GM23338 (cell line): Measurements from ENCODE around the gene FRMD3. TPM values are rescaled to one million over a fixed set of nuclear protein-coding genes. Genes with fewer than 3 reads are reported as not detected.

Source experiments
- ATAC-seq: fragments of 200-7000 bp; cut with Tn5 transposase; 3 replicates; pipeline ENCODE4 v1.9.1; 2020
- DNase-seq: peaks from one replicate; pipeline ENCODE4 v3.0.0-alpha.2; 2015; ENCODE audit warnings: low spot score
- H2AFZ ChIP-seq: fragments of 200-600 bp; sonication (generic); 2 replicates; pipeline ENCODE4 v1.8.0; 2016; ENCODE audit warnings: antibody characterized with exemption, mild to moderate bottlenecking, moderate library complexity
- H3F3A ChIP-seq: fragments of 200-600 bp; sonication (generic); replicated peaks from 2 replicates; pipeline ENCODE4 v1.8.0; 2017; ENCODE audit warnings: antibody characterized with exemption, mixed run types, low read depth
- H3K27ac ChIP-seq: fragments of 200-600 bp; sonication (generic); 2 replicates; pipeline ENCODE4 v1.6.1; 2016; ENCODE audit warnings: low read depth
- H3K27me3 ChIP-seq: fragments of 200-600 bp; sonication (generic); 2 replicates; pipeline ENCODE4 v1.8.0; 2016; ENCODE audit warnings: mild to moderate bottlenecking, mixed run types, moderate library complexity; ENCODE audit not compliant: insufficient read depth
- H3K36me3 ChIP-seq: fragments of 200-600 bp; sonication (generic); 2 replicates; pipeline ENCODE4 v1.8.0; 2016; ENCODE audit warnings: mild to moderate bottlenecking; ENCODE audit not compliant: insufficient read depth
- H3K4me1 ChIP-seq: fragments of 200-600 bp; sonication (generic); 2 replicates; pipeline ENCODE4 v1.8.0; 2016; ENCODE audit warnings: mild to moderate bottlenecking, moderate library complexity; ENCODE audit not compliant: insufficient read depth
- H3K4me2 ChIP-seq: fragments of 200-600 bp; sonication (generic); 2 replicates; pipeline ENCODE4 v1.7.1; 2017; ENCODE audit warnings: mixed run types
- H3K4me3 ChIP-seq: fragments of 200-600 bp; sonication (generic); 2 replicates; pipeline ENCODE4 v1.6.1; 2016; ENCODE audit warnings: mixed run types
- H3K79me2 ChIP-seq: fragments of 200-600 bp; sonication (generic); replicated peaks from 2 replicates; pipeline ENCODE4 v1.8.0; 2017; ENCODE audit warnings: mild to moderate bottlenecking; ENCODE audit not compliant: insufficient read depth
- H3K9me2 ChIP-seq: fragments of 200-600 bp; sonication (generic); 2 replicates; pipeline ENCODE4 v1.8.0; 2017; ENCODE audit not compliant: insufficient read depth
- H4K20me1 ChIP-seq: fragments of 200-600 bp; sonication (generic); replicated peaks from 2 replicates; pipeline ENCODE4 v1.8.0; 2017; ENCODE audit warnings: mild to moderate bottlenecking; ENCODE audit not compliant: insufficient read depth
- H3K27ac Mint-ChIP-seq: 2 replicates; pipeline ENCODE4 v1.8.0; 2020; ENCODE audit warnings: inconsistent platforms, mild to moderate bottlenecking, moderate library complexity, mixed read lengths
- H3K27me3 Mint-ChIP-seq: 3 replicates; pipeline ENCODE4 v1.8.0; 2022; ENCODE audit warnings: low read depth, mild to moderate bottlenecking, moderate library complexity, mixed read lengths, inconsistent platforms; ENCODE audit not compliant: insufficient read depth, poor library complexity
- H3K36me3 Mint-ChIP-seq: 3 replicates; pipeline ENCODE4 v1.8.0; 2021; ENCODE audit warnings: low read depth, mild to moderate bottlenecking, inconsistent platforms, moderate library complexity, mixed read lengths
- H3K4me1 Mint-ChIP-seq: 3 replicates; pipeline ENCODE4 v1.8.0; 2020; ENCODE audit warnings: mild to moderate bottlenecking, inconsistent platforms, mixed read lengths
- H3K4me3 Mint-ChIP-seq: 3 replicates; pipeline ENCODE4 v1.8.0; 2021; ENCODE audit warnings: moderate library complexity, mild to moderate bottlenecking, inconsistent platforms, mixed read lengths
- H3K9me3 Mint-ChIP-seq: 3 replicates; pipeline ENCODE4 v1.8.0; 2020; ENCODE audit warnings: moderate library complexity, mild to moderate bottlenecking, inconsistent platforms, mixed read lengths
- CTCF ChIP-seq, 2 experiments: fragments of 200-600 bp in 1 of 2; sonication (generic) in 1 of 2; conservative IDR thresholded peaks; 2 replicates each; pipeline versions ENCODE4 v1.5.1 to v1.6.1; 2016 to 2017; ENCODE audit warnings: antibody characterized with exemption in 2 of 2, low read depth in 2 of 2, mild to moderate bottlenecking in 2 of 2, moderate library complexity in 1 of 2
- ETS1 ChIP-seq: IDR thresholded peaks from 2 replicates; pipeline ENCODE4 v1.6.1; 2016; ENCODE audit warnings: antibody characterized with exemption
- EZH2phosphoT487 ChIP-seq: fragments of 200-600 bp; sonication (generic); IDR thresholded peaks from one replicate; pipeline ENCODE4 v1.8.1; 2018; ENCODE audit warnings: antibody characterized with exemption; ENCODE audit not compliant: unreplicated experiment
- JUNB ChIP-seq: IDR thresholded peaks from one replicate; pipeline ENCODE4 v1.6.1; 2016; ENCODE audit warnings: antibody characterized with exemption; ENCODE audit not compliant: unreplicated experiment
- REST ChIP-seq: IDR thresholded peaks from one replicate; pipeline ENCODE4 v1.6.1; 2018; ENCODE audit warnings: antibody characterized with exemption; ENCODE audit not compliant: unreplicated experiment
- STAT1 ChIP-seq: IDR thresholded peaks from one replicate; pipeline ENCODE4 v1.6.1; 2016; ENCODE audit warnings: antibody characterized with exemption; ENCODE audit not compliant: unreplicated experiment
- ZNF114 ChIP-seq: fragments of 250-450 bp; sonication (Bioruptor Pico); IDR thresholded peaks from 2 replicates; pipeline ENCODE4 v1.5.0; 2020; ENCODE audit warnings: mild to moderate bottlenecking, moderate library complexity
- ZNF331 ChIP-seq: fragments of 250-450 bp; sonication (Bioruptor Pico); IDR thresholded peaks from 2 replicates; pipeline ENCODE4 v1.5.0; 2020; ENCODE audit warnings: low read depth, mild to moderate bottlenecking, moderate library complexity
- ZNF462 ChIP-seq: fragments of 250-450 bp; sonication (Bioruptor Pico); IDR thresholded peaks from 2 replicates; pipeline ENCODE4 v1.5.0; 2020; ENCODE audit warnings: mild to moderate bottlenecking, moderate library complexity
- polyA plus RNA-seq: library from polyadenylated mRNA; unstranded; fragments of >200 nt; fragmentation: Nextera tagmentation; extraction: Ambion mirVana; gene quantifications from 2 replicates; pipeline ENCODE4 v1.2.1, GENCODE V29; 2016
- total RNA-seq: library from RNA; depleted of rRNA; stranded (reverse); fragments of >200 nt; shearing (Covaris generic); gene quantifications from 2 replicates; pipeline ENCODE4 v1.2.3, GENCODE V29; 2014

Gene FRMD3
- total and polyA plus RNA-seq, 2 experiments from 2014 or later = 0.47 to 1.2 TPM

- no peak overlapping the region for H3K4me3 Mint-ChIP-seq
- Histone ChIP-seq H3K4me2 (no peak overlapping the region), H3K4me1 (peaks cover 24% of the 10 kb centered on the region), H2AFZ (no peak overlapping the region), H3K27ac (no peak overlapping the region), H3F3A (no peaks in the 10 kb centered on the region), H3K9me2 (peaks cover 6% of the 10 kb centered on the region; the same call in 1 of the 2 replicates), H3K4me3 (no peak overlapping the region), H4K20me1 (no peaks in the 10 kb centered on the region), H3K36me3 (peaks cover 11% of the 10 kb centered on the region), H3K27me3 (no peaks in the 10 kb centered on the region), H3K79me2 (no peaks in the 10 kb centered on the region)
- H3K36me3 Mint-ChIP-seq = peaks cover 18% of the 10 kb centered on the region
- peak; percentile 65 for ATAC-seq
- TF ChIP-seq ZNF331 (CRISPR knock-in tag) (no peak), STAT1 (no peak), CTCF (conservative IDR thresholded peaks at IDR 0.05; ENCODE audit: low read depth in 2 of 2) (peak; percentile 66 to 79)
- peaks cover 1% of the 10 kb centered on the region for H3K27me3 Mint-ChIP-seq
- peaks cover 20% of the 10 kb centered on the region for H3K4me1 Mint-ChIP-seq
- DNase-seq = peak; percentile 83
- peaks cover 21% of the 10 kb centered on the region for H3K9me3 Mint-ChIP-seq
- no peak overlapping the region for H3K27ac Mint-ChIP-seq
These were observed 307.2 kb downstream of the FRMD3 start for GRCh38 chr9:83231039-83231438.

- Histone ChIP-seq H3K36me3 (0 out of 2 replicates have a peak, but pooled peaks cover 3% of the 10 kb centered on the region), H3F3A (no peaks in the 10 kb centered on the region), H3K9me2 (no peaks in the 10 kb centered on the region), H3K4me1 (peaks cover 8% of the 10 kb centered on the region; the same call in 1 of the 2 replicates), H3K4me2 (no peak overlapping the region), H3K27me3 (no peaks in the 10 kb centered on the region), H4K20me1 (no peaks in the 10 kb centered on the region), H3K79me2 (no peaks in the 10 kb centered on the region), H3K4me3 (no peak overlapping the region), H3K27ac (no peak overlapping the region), H2AFZ (no peak overlapping the region)
- Mint-ChIP-seq H3K4me1 (peaks cover 5% of the 10 kb centered on the region; the same call in 2 of the 3 replicates), H3K27me3 (no peaks in the 10 kb centered on the region), H3K27ac (no peak overlapping the region), H3K9me3 (peaks cover 21% of the 10 kb centered on the region), H3K4me3 (no peak overlapping the region), H3K36me3 (peaks cover 12% of the 10 kb centered on the region)
- ATAC-seq (no peak), DNase-seq (no peak)
- TF ChIP-seq REST (no peak), JUNB (no peak), ZNF462 (CRISPR knock-in tag) (no peak), ETS1 (no peak), EZH2phosphoT487 (no peak), ZNF114 (CRISPR knock-in tag) (no peak), STAT1 (no peak), ZNF331 (CRISPR knock-in tag) (no peak)
These were observed 317.5 kb downstream of the FRMD3 start for GRCh38 chr9:83220730-83221129.
